Measurements from ENCODE around the gene PRKCB.
"Not testable (repeated sequence)": the region's sequence is repeated elsewhere in the genome, so short reads cannot be mapped to it uniquely, and the experiment has no call there.

PRKCB gene

DNA sequence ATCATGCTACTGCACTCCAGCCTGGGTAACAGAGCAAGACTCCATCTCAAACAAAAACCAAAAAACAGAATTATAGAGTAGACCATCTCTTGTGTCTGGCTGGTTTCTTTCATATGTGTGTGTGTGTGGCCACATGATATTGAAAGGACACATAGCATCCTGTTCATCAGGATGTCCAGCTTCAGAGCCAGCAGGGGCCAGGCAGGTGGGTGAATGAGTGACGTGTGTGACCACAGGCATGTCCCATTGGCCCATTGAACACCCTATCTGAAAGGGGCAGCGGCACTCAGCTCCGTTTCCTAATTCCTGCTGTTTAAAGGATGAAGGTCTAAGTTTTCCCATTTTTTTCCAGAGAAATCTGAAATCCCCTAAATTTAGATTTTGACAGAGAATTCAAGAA is 174.2 kb downstream of the PRKCB start:
- no peaks in the 10 kb centered on the region for H3K27me3 ChIP-seq (ENCODE audit: control insufficient read depth in 2 of 2, insufficient read depth in 2 of 2, low read length in 2 of 2)

DNA sequence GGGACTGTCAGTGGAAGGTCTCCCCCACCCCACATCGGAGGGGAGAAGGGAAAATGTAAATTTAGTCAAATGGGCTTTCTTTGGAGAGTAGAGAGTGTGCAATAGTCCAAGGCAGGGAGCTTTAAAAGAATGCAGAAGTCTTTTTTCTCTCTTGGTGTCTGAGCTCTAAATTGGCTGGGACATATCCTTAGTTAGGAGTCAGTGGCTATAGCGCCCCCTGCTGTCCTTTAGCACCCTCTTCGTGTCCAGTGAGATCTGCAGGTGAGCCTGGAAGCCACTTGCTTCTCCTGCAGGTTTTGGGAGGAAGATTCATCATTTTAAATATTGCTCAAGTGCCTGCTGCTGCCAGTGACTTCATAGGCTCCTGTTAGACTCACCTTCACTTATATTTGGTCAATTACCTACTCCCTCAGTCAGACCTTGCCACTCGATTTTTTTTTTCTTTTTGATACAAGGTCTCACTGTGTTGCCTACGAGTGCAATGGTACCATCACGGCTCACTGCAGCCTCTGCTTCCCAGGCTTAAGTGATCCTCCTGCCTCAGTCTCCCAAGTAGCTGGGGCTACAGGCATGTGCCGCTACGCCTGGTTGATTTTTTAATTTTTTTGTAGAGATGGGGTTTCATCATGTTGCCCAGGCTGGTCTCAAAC is 174.8 kb downstream of the PRKCB start:
- no peaks in the 10 kb centered on the region for H3K36me3 ChIP-seq (ENCODE audit: control insufficient read depth in 2 of 2, insufficient read depth in 2 of 2, low read length in 2 of 2)
- H3K27me3 ChIP-seq (ENCODE audit: control insufficient read depth in 2 of 2, insufficient read depth in 2 of 2, low read length in 2 of 2), result no peaks in the 10 kb centered on the region
- H3K4me3 ChIP-seq (ENCODE audit: low read length in 2 of 2), result no peak overlapping the region
- H3K9ac ChIP-seq (ENCODE audit: low read depth in 1 of 2, low read length in 2 of 2), result no peak overlapping the region
- H3K27ac ChIP-seq (ENCODE audit: low read depth in 2 of 2, low read length in 2 of 2), result no peak overlapping the region
- peaks cover 16 to 18% of the 10 kb centered on the region in 2 donors for H3K4me1 ChIP-seq (ENCODE audit: control insufficient read depth in 2 of 2, insufficient read depth in 2 of 2, low read length in 2 of 2)
- no peaks in the 10 kb centered on the region for H3K9me3 ChIP-seq (ENCODE audit: control insufficient read depth in 2 of 2, low read length in 2 of 2)

More for the DNA sequence above, 174.2 kb downstream of the PRKCB start:
- H3K9me3 ChIP-seq (ENCODE audit: control insufficient read depth in 2 of 2, low read length in 2 of 2), result no peaks in the 10 kb centered on the region
- H3K27ac ChIP-seq (ENCODE audit: low read depth in 2 of 2, low read length in 2 of 2), result no peak overlapping the region
- H3K4me3 ChIP-seq (ENCODE audit: low read length in 2 of 2), result no peak overlapping the region
- peaks cover 16 to 18% of the 10 kb centered on the region in 2 donors for H3K4me1 ChIP-seq (ENCODE audit: control insufficient read depth in 2 of 2, insufficient read depth in 2 of 2, low read length in 2 of 2)
- no peaks in the 10 kb centered on the region for H3K36me3 ChIP-seq (ENCODE audit: control insufficient read depth in 2 of 2, insufficient read depth in 2 of 2, low read length in 2 of 2)
- no peak overlapping the region for H3K9ac ChIP-seq (ENCODE audit: low read depth in 1 of 2, low read length in 2 of 2)

DNA sequence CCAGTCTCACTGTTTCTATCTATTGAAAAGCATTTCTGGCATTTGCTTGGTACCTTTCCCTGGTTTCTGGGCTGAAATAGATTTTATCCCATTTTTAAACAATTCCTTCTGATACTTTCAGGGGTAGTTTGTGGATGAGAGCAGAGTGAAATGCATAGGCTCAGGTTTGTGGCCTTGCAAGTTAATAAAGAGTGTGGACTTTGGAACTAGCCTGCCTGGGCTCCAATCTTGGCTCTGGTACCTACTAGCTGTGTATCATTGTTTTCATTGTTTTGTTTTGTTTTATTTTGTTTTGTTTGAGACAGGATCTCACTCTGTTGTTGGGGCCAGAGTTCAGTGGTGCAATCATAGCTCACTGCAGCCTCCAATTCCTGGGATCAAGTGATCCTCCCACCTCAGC is 175.5 kb downstream of the PRKCB start:
- Histone ChIP-seq H3K9me3 (ENCODE audit: control insufficient read depth in 2 of 2, low read length in 2 of 2) (no peaks in the 10 kb centered on the region), H3K27ac (ENCODE audit: low read depth in 2 of 2, low read length in 2 of 2) (no peak overlapping the region), H3K27me3 (ENCODE audit: control insufficient read depth in 2 of 2, insufficient read depth in 2 of 2, low read length in 2 of 2) (no peaks in the 10 kb centered on the region), H3K4me1 (ENCODE audit: control insufficient read depth in 2 of 2, insufficient read depth in 2 of 2, low read length in 2 of 2) (peaks cover 16 to 18% of the 10 kb centered on the region in 2 donors), H3K4me3 (ENCODE audit: low read length in 2 of 2) (no peak overlapping the region), H3K36me3 (ENCODE audit: control insufficient read depth in 2 of 2, insufficient read depth in 2 of 2, low read length in 2 of 2) (no peaks in the 10 kb centered on the region), H3K9ac (ENCODE audit: low read depth in 1 of 2, low read length in 2 of 2) (no peak overlapping the region)

DNA sequence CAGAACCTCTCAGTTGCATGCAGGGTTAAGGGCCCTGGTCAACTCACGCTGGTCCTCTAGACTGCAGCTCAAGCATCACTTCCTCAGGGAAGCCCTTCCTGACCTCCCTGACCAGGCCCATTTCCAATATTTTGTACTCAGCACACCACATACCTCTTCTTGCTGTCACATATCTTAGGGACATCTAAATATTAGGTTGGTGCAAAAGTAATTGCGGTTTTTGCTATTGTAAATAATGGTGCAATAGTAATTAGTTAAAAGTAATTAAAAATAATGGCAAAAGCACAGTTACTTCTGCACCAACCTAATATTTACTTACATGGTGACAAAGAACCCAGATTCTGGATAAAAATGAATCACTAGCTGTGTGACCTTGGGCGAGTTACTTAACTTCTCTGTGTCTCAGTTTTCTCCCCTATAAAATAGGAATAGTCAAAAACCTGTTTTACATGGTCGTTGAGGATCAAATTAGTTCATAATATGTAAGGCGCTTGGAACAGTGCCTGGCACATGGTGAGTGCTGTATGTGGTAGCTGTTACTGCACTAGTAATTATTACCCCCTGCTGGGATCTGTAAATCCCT is 177.4 kb downstream of the PRKCB start:
- H3K27ac ChIP-seq (ENCODE audit: low read depth in 2 of 2, low read length in 2 of 2), result peak overlapping the region in 1 of 2 donors; percentile 59
- no peak overlapping the region for H3K4me3 ChIP-seq (ENCODE audit: low read length in 2 of 2)
- H3K4me1 ChIP-seq (ENCODE audit: control insufficient read depth in 2 of 2, insufficient read depth in 2 of 2, low read length in 2 of 2), result peaks cover 16 to 18% of the 10 kb centered on the region in 2 donors
- no peaks in the 10 kb centered on the region for H3K36me3 ChIP-seq (ENCODE audit: control insufficient read depth in 2 of 2, insufficient read depth in 2 of 2, low read length in 2 of 2)
- no peak overlapping the region for H3K9ac ChIP-seq (ENCODE audit: low read depth in 1 of 2, low read length in 2 of 2)
- no peaks in the 10 kb centered on the region for H3K27me3 ChIP-seq (ENCODE audit: control insufficient read depth in 2 of 2, insufficient read depth in 2 of 2, low read length in 2 of 2)
- H3K9me3 ChIP-seq (ENCODE audit: control insufficient read depth in 2 of 2, low read length in 2 of 2), result no peaks in the 10 kb centered on the region

DNA sequence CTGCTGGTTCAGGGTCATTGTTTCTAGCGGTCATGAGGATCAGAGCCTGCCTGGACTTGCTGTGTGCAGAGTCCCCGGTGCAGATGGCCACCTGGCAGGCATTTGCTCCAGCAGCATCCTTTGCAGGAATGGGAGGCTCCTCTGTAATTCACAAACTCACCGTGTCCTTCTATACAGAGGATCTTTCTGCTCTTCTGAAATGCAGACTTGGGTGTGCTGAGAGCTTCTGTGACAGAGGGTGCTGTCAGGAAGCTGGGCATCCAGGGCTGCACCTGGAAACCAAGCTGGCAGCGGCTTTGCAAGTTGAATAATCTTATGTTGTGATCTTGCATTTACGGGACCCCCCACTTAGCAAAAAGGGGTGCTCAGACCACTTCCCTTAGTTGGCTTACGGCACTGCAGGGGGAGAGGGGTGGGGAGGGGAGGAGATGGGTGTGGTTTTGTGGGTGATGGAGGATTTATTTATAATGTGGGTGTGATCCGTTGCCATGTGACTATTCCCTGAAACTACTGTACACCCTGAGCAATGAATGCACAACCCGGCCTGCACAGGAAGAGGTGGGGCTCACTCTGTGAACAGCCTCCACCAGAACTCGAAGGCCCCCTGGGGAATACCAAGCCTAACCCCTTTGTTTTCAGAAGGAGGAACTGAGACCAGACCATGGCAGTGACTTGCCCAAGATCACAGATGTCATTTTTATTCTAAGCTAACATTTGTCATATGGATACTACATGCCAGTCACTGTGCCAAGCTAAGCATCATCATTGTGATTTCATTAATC is 178.3 kb downstream of the PRKCB start:
- H3K9me3 ChIP-seq (ENCODE audit: control insufficient read depth in 2 of 2, low read length in 2 of 2), result no peaks in the 10 kb centered on the region
- H3K27me3 ChIP-seq (ENCODE audit: control insufficient read depth in 2 of 2, insufficient read depth in 2 of 2, low read length in 2 of 2), result no peaks in the 10 kb centered on the region
- no peaks in the 10 kb centered on the region for H3K36me3 ChIP-seq (ENCODE audit: control insufficient read depth in 2 of 2, insufficient read depth in 2 of 2, low read length in 2 of 2)
- no peak overlapping the region for H3K9ac ChIP-seq (ENCODE audit: low read depth in 1 of 2, low read length in 2 of 2)
- H3K4me1 ChIP-seq (ENCODE audit: control insufficient read depth in 2 of 2, insufficient read depth in 2 of 2, low read length in 2 of 2), result peaks cover 16 to 18% of the 10 kb centered on the region in 2 donors
- peak overlapping the region in 1 of 2 donors; percentile 6 for H3K4me3 ChIP-seq (ENCODE audit: low read length in 2 of 2)
- peak overlapping the region; percentile 59 to 65 for H3K27ac ChIP-seq (ENCODE audit: low read depth in 2 of 2, low read length in 2 of 2)

DNA sequence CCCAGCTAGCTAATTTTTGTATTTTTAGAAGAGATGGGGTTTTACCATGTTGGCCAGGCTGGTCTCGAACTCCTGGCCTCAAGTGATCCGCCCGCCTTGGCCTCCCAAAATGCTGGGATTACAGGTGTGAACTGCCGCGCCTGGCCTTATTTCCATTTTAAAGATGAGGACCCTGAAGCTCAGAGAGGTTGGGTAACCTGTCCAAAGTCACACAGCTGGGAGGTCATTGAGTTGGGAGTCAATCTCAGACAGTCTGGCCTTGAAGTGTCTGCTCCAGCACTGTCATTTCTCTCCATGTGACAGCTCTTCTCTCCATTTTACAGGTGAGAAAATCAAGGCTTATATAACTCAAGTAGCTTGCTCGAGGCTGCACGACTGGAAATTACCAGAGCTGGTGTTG is 179.2 kb downstream of the PRKCB start:
- peak overlapping the region in 1 of 2 donors; percentile 59 for H3K27ac ChIP-seq (ENCODE audit: low read depth in 2 of 2, low read length in 2 of 2)

DNA sequence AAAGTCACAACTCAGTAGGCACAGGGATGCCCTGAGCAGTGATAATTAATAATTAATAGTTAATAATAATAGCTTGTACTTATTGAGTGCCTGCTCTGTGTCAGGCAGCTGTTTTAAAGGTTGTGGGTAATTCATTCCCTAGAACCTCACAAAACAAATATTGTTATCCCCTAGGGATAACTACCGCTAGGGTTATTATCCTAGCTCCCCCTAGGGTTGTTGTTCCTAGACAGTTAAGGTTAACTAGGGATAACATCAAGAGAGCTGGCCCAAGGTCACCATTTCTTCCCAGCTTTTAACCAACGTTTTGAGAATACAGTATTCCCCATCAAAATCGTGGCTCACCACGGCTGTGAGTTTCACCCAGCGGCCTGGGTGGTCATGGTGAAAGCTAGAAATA is 180.1 kb downstream of the PRKCB start:
- no peaks in the 10 kb centered on the region for H3K9me3 ChIP-seq (ENCODE audit: control insufficient read depth in 2 of 2, low read length in 2 of 2)
- H3K4me1 ChIP-seq (ENCODE audit: control insufficient read depth in 2 of 2, insufficient read depth in 2 of 2, low read length in 2 of 2), result peaks cover 11 to 12% of the 10 kb centered on the region in 2 donors
- no peak overlapping the region for H3K9ac ChIP-seq (ENCODE audit: low read depth in 1 of 2, low read length in 2 of 2)
- no peak overlapping the region for H3K4me3 ChIP-seq (ENCODE audit: low read length in 2 of 2)
- H3K36me3 ChIP-seq (ENCODE audit: control insufficient read depth in 2 of 2, insufficient read depth in 2 of 2, low read length in 2 of 2), result no peaks in the 10 kb centered on the region
- no peak overlapping the region for H3K27ac ChIP-seq (ENCODE audit: low read depth in 2 of 2, low read length in 2 of 2)
- H3K27me3 ChIP-seq (ENCODE audit: control insufficient read depth in 2 of 2, insufficient read depth in 2 of 2, low read length in 2 of 2), result no peaks in the 10 kb centered on the region

More for the DNA sequence above, 179.2 kb downstream of the PRKCB start:
- not testable (repeated sequence) for H3K9ac ChIP-seq (ENCODE audit: low read depth in 1 of 2, low read length in 2 of 2); H3K27me3 ChIP-seq (ENCODE audit: control insufficient read depth in 2 of 2, insufficient read depth in 2 of 2, low read length in 2 of 2); H3K4me3 ChIP-seq (ENCODE audit: low read length in 2 of 2); H3K9me3 ChIP-seq (ENCODE audit: control insufficient read depth in 2 of 2, low read length in 2 of 2); H3K36me3 ChIP-seq (ENCODE audit: control insufficient read depth in 2 of 2, insufficient read depth in 2 of 2, low read length in 2 of 2)
- H3K4me1 ChIP-seq (ENCODE audit: control insufficient read depth in 2 of 2, insufficient read depth in 2 of 2, low read length in 2 of 2), result peaks cover 16 to 18% of the 10 kb centered on the region in 2 donors

DNA sequence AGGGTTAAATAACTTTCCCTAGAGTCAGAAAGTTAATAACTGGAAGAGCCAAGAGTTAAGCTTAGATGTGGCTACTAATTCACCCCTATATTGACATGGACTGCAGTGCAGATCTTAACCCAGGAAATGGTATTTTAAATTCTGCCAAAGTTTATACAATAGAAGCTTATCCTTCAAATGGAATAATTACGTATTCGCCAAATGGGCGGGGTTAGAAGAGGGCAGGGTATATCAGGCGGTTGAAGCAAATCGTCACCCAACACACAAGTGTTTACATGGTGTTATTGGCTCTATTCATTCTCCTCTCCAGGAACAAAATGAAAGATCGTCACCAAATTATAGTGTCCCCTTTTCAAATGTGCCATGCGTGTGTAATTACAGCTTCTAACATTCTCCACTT is 182.7 kb downstream of the PRKCB start:
- Histone ChIP-seq H3K9ac (ENCODE audit: low read depth in 1 of 2, low read length in 2 of 2) (no peak overlapping the region), H3K4me1 (ENCODE audit: control insufficient read depth in 2 of 2, insufficient read depth in 2 of 2, low read length in 2 of 2) (peaks cover 8 to 9% of the 10 kb centered on the region in 2 donors), H3K36me3 (ENCODE audit: control insufficient read depth in 2 of 2, insufficient read depth in 2 of 2, low read length in 2 of 2) (no peaks in the 10 kb centered on the region), H3K27ac (ENCODE audit: low read depth in 2 of 2, low read length in 2 of 2) (no peak overlapping the region), H3K9me3 (ENCODE audit: control insufficient read depth in 2 of 2, low read length in 2 of 2) (no peaks in the 10 kb centered on the region), H3K27me3 (ENCODE audit: control insufficient read depth in 2 of 2, insufficient read depth in 2 of 2, low read length in 2 of 2) (no peaks in the 10 kb centered on the region), H3K4me3 (ENCODE audit: low read length in 2 of 2) (no peak overlapping the region)

DNA sequence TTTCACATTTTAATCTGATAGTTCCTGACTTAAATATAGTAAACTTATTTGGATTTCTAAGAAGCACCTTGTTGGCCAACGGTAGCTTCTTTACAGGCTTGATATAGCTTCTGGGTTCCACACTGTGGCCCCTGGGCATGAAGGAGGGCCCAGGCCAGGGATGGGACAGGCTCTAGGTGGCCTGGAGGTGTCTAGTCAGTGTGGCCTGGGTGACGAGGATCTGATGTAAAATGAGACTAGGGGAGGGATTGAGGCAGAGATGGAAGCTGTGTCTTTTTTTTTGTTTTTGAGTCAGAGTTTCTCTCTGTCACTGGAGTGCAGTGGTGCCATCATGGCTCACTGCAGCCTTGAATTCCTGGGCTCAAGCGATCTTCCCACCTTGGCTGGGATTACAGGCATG is 187.0 kb downstream of the PRKCB start:
- no peaks in the 10 kb centered on the region for H3K4me1 ChIP-seq (ENCODE audit: control insufficient read depth in 2 of 2, insufficient read depth in 2 of 2, low read length in 2 of 2)
- no peaks in the 10 kb centered on the region for H3K36me3 ChIP-seq (ENCODE audit: control insufficient read depth in 2 of 2, insufficient read depth in 2 of 2, low read length in 2 of 2)
- no peaks in the 10 kb centered on the region for H3K9me3 ChIP-seq (ENCODE audit: control insufficient read depth in 2 of 2, low read length in 2 of 2)
- H3K27me3 ChIP-seq (ENCODE audit: control insufficient read depth in 2 of 2, insufficient read depth in 2 of 2, low read length in 2 of 2), result no peaks in the 10 kb centered on the region
- H3K4me3 ChIP-seq (ENCODE audit: low read length in 2 of 2), result no peak overlapping the region
- H3K9ac ChIP-seq (ENCODE audit: low read depth in 1 of 2, low read length in 2 of 2), result no peak overlapping the region
- H3K27ac ChIP-seq (ENCODE audit: low read depth in 2 of 2, low read length in 2 of 2), result no peak overlapping the region

DNA sequence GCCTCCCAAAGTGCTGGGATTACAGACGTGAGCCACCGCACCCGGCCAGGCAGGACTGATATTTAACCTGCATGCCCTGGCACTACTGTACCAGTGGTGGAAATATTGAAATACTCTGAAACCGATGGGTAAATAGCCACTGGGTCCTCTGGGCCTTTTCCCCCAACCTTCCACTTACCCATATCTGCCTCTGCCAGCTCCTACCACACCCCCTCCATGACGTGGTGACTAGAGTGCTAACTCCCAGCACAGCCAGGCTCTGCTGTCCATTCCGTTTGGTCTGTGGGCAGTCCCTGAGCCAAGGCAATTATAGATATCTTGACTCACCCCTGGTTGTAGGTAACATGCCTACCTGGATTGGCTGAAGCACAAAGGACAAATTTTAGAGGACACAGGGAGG is 187.8 kb downstream of the PRKCB start:
- no peaks in the 10 kb centered on the region for H3K36me3 ChIP-seq (ENCODE audit: control insufficient read depth in 2 of 2, insufficient read depth in 2 of 2, low read length in 2 of 2)
- no peaks in the 10 kb centered on the region for H3K27me3 ChIP-seq (ENCODE audit: control insufficient read depth in 2 of 2, insufficient read depth in 2 of 2, low read length in 2 of 2)
- no peaks in the 10 kb centered on the region for H3K9me3 ChIP-seq (ENCODE audit: control insufficient read depth in 2 of 2, low read length in 2 of 2)
- H3K9ac ChIP-seq (ENCODE audit: low read depth in 1 of 2, low read length in 2 of 2), result no peak overlapping the region
- H3K27ac ChIP-seq (ENCODE audit: low read depth in 2 of 2, low read length in 2 of 2), result no peak overlapping the region
- no peaks in the 10 kb centered on the region for H3K4me1 ChIP-seq (ENCODE audit: control insufficient read depth in 2 of 2, insufficient read depth in 2 of 2, low read length in 2 of 2)
- no peak overlapping the region for H3K4me3 ChIP-seq (ENCODE audit: low read length in 2 of 2)

Data from mucosa of rectum (tissue), 2 donors.